MG63 (cell line): Measurements from ENCODE around the gene RBBP9. TPM values are rescaled to one million over a fixed set of nuclear protein-coding genes. Genes with fewer than 3 reads are reported as not detected.

Source experiments
- DNase-seq: peaks from one replicate; pipeline ENCODE4 v3.0.0-alpha.2; 2020
- H3K27me3 ChIP-seq: fragments of 250-450 bp; sonication (Bioruptor Pico); 2 replicates; pipeline ENCODE4 v1.5.1; 2020; ENCODE audit warnings: mild to moderate bottlenecking, moderate library complexity
- H3K36me3 ChIP-seq: fragments of 250-450 bp; sonication (Bioruptor Pico); 2 replicates; pipeline ENCODE4 v1.5.1; 2020; ENCODE audit warnings: mild to moderate bottlenecking, moderate library complexity
- H3K4me3 ChIP-seq: fragments of 250-450 bp; sonication (Bioruptor Pico); 2 replicates; pipeline ENCODE4 v1.5.1; 2020; ENCODE audit warnings: mild to moderate bottlenecking, moderate library complexity
- H3K9me3 ChIP-seq: fragments of 250-450 bp; sonication (Bioruptor Pico); 2 replicates; pipeline ENCODE4 v1.5.1; 2020; ENCODE audit warnings: mild to moderate bottlenecking, moderate library complexity
- total RNA-seq: library from RNA; depleted of rRNA; stranded (reverse); fragments of >200 nt; shearing (Covaris generic); gene quantifications from 2 replicates; pipeline ENCODE4 v1.2.3, GENCODE V29; 2014; ENCODE audit warnings: low replicate concordance; rRNA removed

The RBBP9 gene
- total RNA-seq, 1 experiment from 2014 or later, result 19.5 TPM

- Histone ChIP-seq H3K27me3 (no peaks in the 10 kb centered on the region), H3K4me3 (no peak overlapping the region), H3K36me3 (no peaks in the 10 kb centered on the region), H3K9me3 (no peaks in the 10 kb centered on the region)
- peak; percentile 40 for DNase-seq
Measured at GRCh38 chr20:18443886-18444285, 53.1 kb downstream of the RBBP9 start.

GRCh38 chr20:18440403-18440802, 56.6 kb downstream of the RBBP9 start:
- H3K36me3 ChIP-seq, result no peaks in the 10 kb centered on the region
- H3K9me3 ChIP-seq, result no peaks in the 10 kb centered on the region
- no peaks in the 10 kb centered on the region for H3K27me3 ChIP-seq
- no peak overlapping the region for H3K4me3 ChIP-seq
- no peak for DNase-seq

GRCh38 chr20:18436847-18437246, 60.2 kb downstream of the RBBP9 start:
- Histone ChIP-seq H3K27me3 (no peaks in the 10 kb centered on the region), H3K9me3 (no peaks in the 10 kb centered on the region), H3K4me3 (no peak overlapping the region), H3K36me3 (no peaks in the 10 kb centered on the region)
- no peak for DNase-seq

Other genes with a start within 250 kb of the RBBP9 start
- 3.7 and 5.4 TPM in 2 replicates for gene ZNF133, start 208.7 kb downstream of the RBBP9 start, total RNA-seq
- gene DZANK1, start 30.2 kb downstream of the RBBP9 start, total RNA-seq, result 0.10 and 0.40 TPM in 2 replicates
- gene POLR3F, start 29.8 kb downstream of the RBBP9 start, total RNA-seq, result 7.7 and 12.6 TPM in 2 replicates
- gene SEC23B, start 10.7 kb upstream of the RBBP9 start, total RNA-seq, result 24.2 and 27.1 TPM in 2 replicates
- gene SMIM26, start 70.2 kb upstream of the RBBP9 start, total RNA-seq, result 32.8 and 200 TPM in 2 replicates
- gene DTD1, start 90.8 kb upstream of the RBBP9 start, total RNA-seq, result 48.2 and 66.9 TPM in 2 replicates